ENCODE data around the gene CCNY. TPM values are rescaled to one million over a fixed set of nuclear protein-coding genes. Genes with fewer than 3 reads are reported as not detected.

Gene CCNY
- total and polyA plus RNA-seq, 2 donors (not counting 1 experiment from before 2014, with no cell fraction given), result 34.1 to 64.9 TPM

- DNase-seq (no peak), ATAC-seq (ENCODE audit: low read depth) (no peak)
- Histone ChIP-seq H3K4me3 (ENCODE audit: control extremely low read depth in 1 of 5, extremely low read depth in 1 of 5, insufficient read depth in 1 of 5, low read depth in 2 of 5, low read length in 4 of 5) (no peak overlapping the region), H4K20me1 (ENCODE audit: control insufficient read depth, insufficient read depth, low read length, poor library complexity, severe bottlenecking) (peaks cover 90% of the 10 kb centered on the region), H3K4me1 (ENCODE audit: control insufficient read depth in 2 of 2, insufficient read depth in 2 of 2, low read length in 2 of 2) (peaks cover 28 to 44% of the 10 kb centered on the region in 2 donors), H3K4me2 (replicated peaks; ENCODE audit: low read depth, low read length, poor library complexity, severe bottlenecking) (no peak overlapping the region), H3K36me3 (replicated peaks in 1 of 2; ENCODE audit: control extremely low read depth in 1 of 2, control insufficient read depth in 1 of 2, extremely low read depth in 1 of 2, insufficient read depth in 2 of 2, low read length in 1 of 2) (no peaks in the 10 kb centered on the region), H3K79me2 (ENCODE audit: control insufficient read depth, insufficient read depth, low read length) (peaks cover 98% of the 10 kb centered on the region), H2AFZ (ENCODE audit: insufficient read depth, low read depth, low read length, poor library complexity, severe bottlenecking) (no peak overlapping the region), H3K27ac (ENCODE audit: low read length in 2 of 2) (no peak overlapping the region), H3K9ac (ENCODE audit: low read length) (no peak overlapping the region), H3K27me3 (replicated peaks in 1 of 4; ENCODE audit: control extremely low read depth in 1 of 4, control insufficient read depth in 3 of 4, insufficient read depth in 4 of 4, low read length in 3 of 4) (no peaks in the 10 kb centered on the region), H3K9me3 (ENCODE audit: control extremely low read depth in 1 of 3, control insufficient read depth in 2 of 3, insufficient read depth in 1 of 3, low read length in 2 of 3) (peaks cover 0 to 3% (median 0%) of the 10 kb centered on the region in 3 donors)
- Mint-ChIP-seq H3K4me1 (peaks cover 79% of the 10 kb centered on the region), H3K4me3 (no peak overlapping the region), H3K27ac (no peak overlapping the region), H3K9me3 (ENCODE audit: insufficient read depth) (no peaks in the 10 kb centered on the region), H3K27me3 (no peaks in the 10 kb centered on the region)
- CTCF ChIA-PET, result interaction anchor here (1.7 kb wide), 1 partner anchor 214 kb away, joined by 4 read pairs; no protein-coding TSS in a partner anchor
- WGBS (ENCODE audit: insufficient coverage), result 98% methylated on average over 9 of the region's 10 CpGs
- POLR2A ChIA-PET, result no interaction called here
- TF ChIP-seq CTCF (IDR thresholded peaks at IDR 0.05) (no peak), EZH2 (IDR thresholded peaks at IDR 0.05; ENCODE audit: borderline replicate concordance, insufficient read depth, low read depth, low read length, poor library complexity, severe bottlenecking) (no peak)
- intact Hi-C loops (cut with micrococcal nuclease), result no loop called here
Observed at GRCh38 chr10:35348609-35349388, 12.5 kb downstream of the CCNY start.

DNA sequence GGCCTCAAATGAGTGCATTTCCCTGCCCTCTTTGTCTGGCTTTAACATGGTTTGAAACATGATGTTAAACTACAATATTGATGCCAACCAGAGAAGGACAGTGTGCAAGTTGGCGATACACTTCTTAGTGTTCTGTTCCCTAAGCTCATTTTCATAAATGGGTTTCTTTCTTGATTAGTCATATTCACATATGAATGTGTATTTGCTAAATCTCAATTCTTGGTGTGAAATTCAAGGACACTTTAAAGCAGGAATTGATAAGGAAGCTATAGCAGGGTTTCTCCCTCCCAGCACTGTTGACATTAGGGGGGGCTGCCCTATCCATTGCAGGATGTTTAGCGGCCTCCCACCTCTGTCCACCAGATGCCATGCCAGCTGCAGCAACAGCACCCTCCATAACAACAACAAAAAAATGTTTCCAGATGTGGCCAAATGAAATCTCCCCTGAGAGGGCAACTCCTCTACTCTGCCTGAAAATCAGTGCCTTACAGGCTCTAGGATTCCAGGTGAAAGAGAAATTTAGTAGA is 13.1 kb downstream of the CCNY start:
- Mint-ChIP-seq H3K27ac (no peak overlapping the region), H3K4me3 (no peak overlapping the region), H3K9me3 (ENCODE audit: insufficient read depth) (no peaks in the 10 kb centered on the region), H3K27me3 (no peaks in the 10 kb centered on the region), H3K4me1 (peaks cover 81% of the 10 kb centered on the region)
- H3K9me3 ChIP-seq (ENCODE audit: control extremely low read depth in 1 of 3, control insufficient read depth in 2 of 3, insufficient read depth in 1 of 3, low read length in 2 of 3), result peaks cover 0 to 3% (median 0%) of the 10 kb centered on the region in 3 donors
- peaks cover 98% of the 10 kb centered on the region for H3K79me2 ChIP-seq (ENCODE audit: control insufficient read depth, insufficient read depth, low read length)
- DNase-seq, result no peak
- no peak overlapping the region for H3K27ac ChIP-seq (ENCODE audit: low read length in 2 of 2)
- ATAC-seq (ENCODE audit: low read depth), result no peak
- peaks cover 91% of the 10 kb centered on the region for H4K20me1 ChIP-seq (ENCODE audit: control insufficient read depth, insufficient read depth, low read length, poor library complexity, severe bottlenecking)
- WGBS (ENCODE audit: insufficient coverage), result no CpG with 5 or more reads among the region's 2 CpGs
- no peaks in the 10 kb centered on the region for H3K27me3 ChIP-seq (replicated peaks in 1 of 4; ENCODE audit: control extremely low read depth in 1 of 4, control insufficient read depth in 3 of 4, insufficient read depth in 4 of 4, low read length in 3 of 4)
- ChIA-PET POLR2A (no interaction called here), CTCF (interaction anchor here (1.7 kb wide), 1 partner anchor 214 kb away, joined by 4 read pairs; no protein-coding TSS in a partner anchor)
- H3K4me2 ChIP-seq (replicated peaks; ENCODE audit: low read depth, low read length, poor library complexity, severe bottlenecking), result no peak overlapping the region
- intact Hi-C loops (cut with micrococcal nuclease), result no loop called here
- H3K4me3 ChIP-seq (ENCODE audit: control extremely low read depth in 1 of 5, extremely low read depth in 1 of 5, insufficient read depth in 1 of 5, low read depth in 2 of 5, low read length in 4 of 5), result no peak overlapping the region
- TF ChIP-seq EZH2 (IDR thresholded peaks at IDR 0.05; ENCODE audit: borderline replicate concordance, insufficient read depth, low read depth, low read length, poor library complexity, severe bottlenecking), result no peak
- TF ChIP-seq CTCF (IDR thresholded peaks at IDR 0.05), result no peak
- H3K9ac ChIP-seq (ENCODE audit: low read length), result no peak overlapping the region
- H2AFZ ChIP-seq (ENCODE audit: insufficient read depth, low read depth, low read length, poor library complexity, severe bottlenecking), result no peak overlapping the region
- H3K4me1 ChIP-seq (ENCODE audit: control insufficient read depth in 2 of 2, insufficient read depth in 2 of 2, low read length in 2 of 2), result peaks cover 31 to 46% of the 10 kb centered on the region in 2 donors
- H3K36me3 ChIP-seq (replicated peaks in 1 of 2; ENCODE audit: control extremely low read depth in 1 of 2, control insufficient read depth in 1 of 2, extremely low read depth in 1 of 2, insufficient read depth in 2 of 2, low read length in 1 of 2), result no peaks in the 10 kb centered on the region
